ENCODE results near the gene INPP4B.

Gene INPP4B

DNA sequence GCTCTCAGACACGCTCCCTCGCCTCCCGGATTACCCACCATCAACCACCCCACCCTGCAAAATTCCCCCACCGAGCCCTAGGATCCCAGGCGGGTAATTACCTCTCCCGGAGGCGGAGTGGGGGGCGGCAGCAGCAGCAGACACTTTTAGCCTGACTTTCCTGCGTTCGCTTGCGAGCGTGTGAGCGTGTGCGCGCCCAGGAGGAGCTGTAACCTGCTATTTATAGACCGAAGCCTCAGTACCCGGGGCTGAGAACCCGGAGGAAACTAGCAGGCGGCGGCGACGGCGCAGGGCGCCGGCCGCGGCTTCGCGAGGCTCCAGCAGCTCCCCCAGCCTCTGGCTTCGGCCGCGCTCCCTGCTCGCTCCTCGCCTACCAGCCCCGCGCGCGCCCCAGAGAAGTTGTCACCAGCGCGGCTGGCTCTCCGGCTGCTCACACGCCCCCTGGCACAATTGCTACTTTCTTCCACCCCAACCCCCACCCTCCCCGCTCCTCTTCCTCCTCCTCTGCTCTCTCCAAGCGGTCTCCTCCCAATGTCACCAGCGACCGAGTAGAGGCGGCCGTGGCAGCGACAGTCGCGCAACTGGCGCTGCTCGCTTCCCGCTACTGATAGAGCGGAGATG, at the start of gene INPP4B:
INPP4B (minus strand) TSS at position 194 of the 621 bp plus-strand sequence.
- DNase-seq, result peak; percentile 51

DNA sequence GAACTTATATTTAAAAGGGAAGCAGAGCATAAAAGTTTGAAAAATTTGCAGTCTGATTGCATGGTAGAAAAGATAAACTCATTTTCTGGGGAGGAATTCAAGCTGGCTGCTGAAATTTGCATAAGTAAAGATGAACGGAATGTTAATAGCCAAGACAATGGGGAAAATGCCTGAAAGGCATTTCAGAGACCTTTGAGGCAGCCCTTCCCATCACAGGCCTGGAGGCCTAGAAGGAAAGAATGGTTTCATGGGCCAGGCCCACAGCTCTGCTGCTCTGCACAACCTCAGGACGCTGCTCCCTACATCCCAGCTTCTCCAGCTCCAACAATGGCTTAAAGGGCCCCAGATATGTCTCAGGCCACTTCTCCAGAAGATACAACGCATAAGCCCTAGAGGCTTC, 46.9 kb upstream of the INPP4B start:
- DNase-seq, result no peak

DNA sequence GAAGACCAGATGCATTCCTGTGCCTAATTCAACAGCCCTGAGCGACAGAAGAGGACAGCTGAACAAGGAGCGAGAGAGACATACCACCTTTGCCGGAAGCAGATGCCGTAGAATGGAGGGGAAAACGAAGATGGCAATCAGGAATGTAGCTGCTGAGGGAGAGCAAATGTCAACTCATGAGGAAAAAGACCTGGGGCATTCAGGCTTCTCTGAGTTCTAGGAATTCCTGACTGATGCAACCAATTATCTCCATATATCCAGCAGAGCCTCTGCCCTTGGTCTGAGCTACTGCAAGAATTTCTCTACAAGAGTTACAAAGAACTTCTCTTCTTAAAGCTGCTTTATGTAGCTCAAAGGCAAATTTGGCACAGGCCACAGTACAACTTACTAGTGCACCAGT, 40.5 kb upstream of the INPP4B start:
- DNase-seq, result no peak

DNA sequence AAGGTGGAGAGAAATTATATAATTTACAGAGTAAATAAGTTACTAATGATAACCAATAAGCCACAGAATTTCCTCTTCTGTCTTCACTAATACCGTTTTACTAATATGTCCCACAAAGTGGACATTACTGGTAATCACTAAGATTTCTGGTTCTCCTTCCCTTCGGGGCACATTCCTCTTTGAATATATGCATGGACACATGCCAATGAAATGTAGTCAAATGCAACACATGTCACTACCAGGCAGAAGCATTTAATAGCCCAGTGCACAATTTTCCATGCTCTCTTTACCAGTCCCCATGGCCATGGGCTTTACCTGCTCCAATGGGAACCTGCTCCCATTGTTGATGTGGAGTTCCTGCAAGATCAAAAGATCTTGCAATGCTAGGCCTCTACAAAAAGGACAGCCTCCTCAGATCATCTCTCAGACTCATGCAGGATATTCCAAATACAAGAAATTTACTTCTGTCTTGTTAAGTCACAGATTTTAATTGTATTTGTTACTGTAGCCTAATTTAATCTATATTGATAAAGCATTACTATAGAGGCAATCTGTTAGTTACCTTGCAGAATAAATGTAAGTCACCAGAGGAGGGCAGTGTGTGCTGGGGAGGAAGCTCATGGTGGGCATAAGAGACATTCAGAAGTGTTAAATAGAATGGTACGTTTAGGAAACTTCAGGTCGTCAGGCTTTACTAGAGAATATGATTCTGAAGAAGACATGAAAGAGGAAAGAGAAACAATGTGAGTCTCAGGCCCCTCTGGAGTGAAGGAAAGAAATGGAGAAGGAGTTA, 37.1 kb upstream of the INPP4B start:
- DNase-seq, result no peak

DNA sequence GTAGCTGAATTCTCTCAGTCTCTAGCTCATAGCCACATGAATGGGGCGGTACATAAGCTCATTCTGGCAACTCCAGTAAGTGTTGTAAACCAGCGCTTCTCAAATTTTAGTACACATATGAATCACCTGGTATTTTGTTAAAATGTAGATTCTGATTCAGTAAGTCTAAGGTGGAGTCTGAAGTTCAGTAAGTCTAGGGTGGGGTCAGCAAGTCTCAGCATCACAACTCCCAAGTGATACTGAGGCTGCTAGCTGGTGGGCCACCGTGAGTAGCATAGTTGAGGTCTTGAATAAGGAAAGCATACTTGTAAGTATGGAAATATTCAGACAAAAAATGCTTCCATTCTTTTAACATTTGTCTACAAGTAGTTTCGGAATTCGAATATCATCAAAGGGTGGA, 36.1 kb upstream of the INPP4B start:
- DNase-seq, result no peak

DNA sequence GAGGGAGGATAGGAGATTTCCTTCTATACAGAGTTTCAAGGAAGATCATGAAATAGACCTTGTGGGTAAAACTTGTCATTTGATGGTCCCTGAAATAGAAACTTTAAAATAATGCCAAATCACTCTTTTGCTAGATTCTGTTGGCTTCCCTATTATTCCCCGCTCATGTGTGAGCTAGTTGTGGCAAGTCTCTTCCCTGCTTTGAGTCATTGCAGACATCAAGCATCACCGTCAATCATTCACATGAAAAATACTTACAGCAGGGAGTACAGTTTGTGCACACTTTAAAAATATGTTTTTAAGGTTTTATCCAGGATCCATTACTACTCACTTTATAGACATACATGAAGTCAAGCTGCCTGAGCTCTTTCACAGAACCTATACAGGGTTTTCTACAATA, 35.2 kb upstream of the INPP4B start:
- no peak for DNase-seq

DNA sequence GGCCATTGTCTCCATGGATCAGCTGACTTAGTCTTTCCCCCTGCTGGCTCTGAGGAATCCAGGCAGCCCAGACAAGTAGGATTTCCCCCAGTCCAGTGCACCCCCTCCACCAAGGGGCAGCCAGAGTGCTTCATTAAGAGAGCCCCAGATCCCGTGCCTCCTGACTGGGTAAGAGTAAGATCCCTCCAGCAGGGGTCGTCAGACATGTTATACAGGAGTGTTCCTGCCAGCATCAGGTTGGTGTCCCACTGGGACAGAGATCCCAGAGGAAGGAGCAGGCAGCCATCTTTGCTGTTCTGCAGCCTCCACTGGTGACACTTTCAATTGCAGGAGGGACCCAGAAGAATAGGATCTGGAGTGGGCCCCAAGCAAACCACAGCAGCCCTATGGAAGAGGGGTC, 29.0 kb upstream of the INPP4B start:
- DNase-seq, result no peak

DNA sequence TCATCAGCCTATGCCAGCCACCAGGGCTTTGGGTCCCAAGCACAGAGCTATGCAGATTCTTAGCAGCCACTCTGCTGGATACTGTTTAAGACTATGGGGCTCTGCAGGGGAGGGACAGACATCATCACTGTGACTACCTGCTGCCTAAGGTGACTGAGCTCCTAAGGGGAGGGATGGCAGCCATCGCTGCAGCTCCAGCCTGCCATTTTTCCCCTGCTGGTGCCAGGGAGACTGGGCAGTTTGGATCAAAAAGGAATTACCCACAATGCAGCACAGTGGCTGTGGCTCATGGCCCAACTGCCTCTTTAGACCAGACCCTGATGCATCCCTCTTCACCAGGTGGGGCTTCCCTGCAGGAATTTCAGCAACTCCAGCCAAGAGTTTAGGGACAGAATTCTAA, 28.6 kb upstream of the INPP4B start:
- DNase-seq, result no peak

DNA sequence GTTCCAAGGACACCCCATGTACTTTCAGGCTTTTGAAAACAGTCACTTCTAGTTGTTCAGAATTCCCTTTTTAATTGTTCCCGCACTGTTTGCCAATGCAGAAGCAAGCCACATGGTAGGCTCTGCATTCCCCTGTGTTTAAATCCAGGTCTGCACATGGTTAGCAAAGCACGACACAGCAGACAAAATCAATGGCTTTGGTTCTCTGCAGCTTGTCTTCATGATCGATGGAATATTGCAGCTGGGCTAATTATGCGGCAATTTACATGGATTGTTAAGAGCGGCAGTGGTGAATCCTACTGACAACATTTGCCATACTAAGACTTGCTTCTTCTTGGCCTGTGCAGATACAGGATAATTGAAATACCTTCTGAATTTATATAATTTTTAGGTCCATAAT, 20.6 kb upstream of the INPP4B start:
- DNase-seq, result no peak

DNA sequence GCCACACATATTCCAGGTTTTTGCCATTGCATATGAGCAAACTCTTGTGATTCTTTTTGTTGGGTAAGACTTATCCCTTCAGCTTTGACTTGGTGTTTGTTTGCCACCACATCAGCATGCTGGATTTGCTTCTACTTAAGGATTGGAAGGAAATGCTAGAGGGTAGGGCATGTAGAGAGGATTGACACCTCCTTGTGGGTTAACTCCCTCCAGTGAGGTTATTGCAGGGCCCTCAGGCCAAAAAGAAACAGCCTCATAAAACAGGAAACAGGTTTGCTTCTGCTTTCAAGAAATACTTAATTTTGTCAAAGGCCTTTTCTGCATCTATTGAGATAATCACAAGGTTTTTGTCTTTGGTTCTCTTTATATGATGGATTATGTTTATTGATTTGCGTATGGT, 15.2 kb upstream of the INPP4B start:
- no peak for DNase-seq

DNA sequence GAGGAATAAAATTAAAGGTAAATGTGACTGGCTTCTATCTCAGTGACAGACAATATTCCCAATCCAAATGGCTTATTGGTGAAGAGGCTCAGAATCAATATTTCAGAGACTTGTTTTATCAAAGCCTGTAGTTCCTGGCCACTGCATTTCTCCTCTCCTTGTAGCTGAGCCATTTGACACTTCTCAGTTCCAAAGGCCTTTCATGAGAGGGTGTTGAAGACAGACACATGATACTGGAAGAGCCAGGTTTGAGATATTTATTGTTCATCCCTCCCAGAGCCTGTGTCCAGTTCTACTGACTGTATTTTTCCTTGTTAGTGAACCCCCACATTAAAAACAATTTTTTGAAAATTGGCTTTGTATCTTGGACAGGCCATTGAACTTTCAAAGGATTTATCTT, 12.9 kb upstream of the INPP4B start:
- no peak for DNase-seq

DNA sequence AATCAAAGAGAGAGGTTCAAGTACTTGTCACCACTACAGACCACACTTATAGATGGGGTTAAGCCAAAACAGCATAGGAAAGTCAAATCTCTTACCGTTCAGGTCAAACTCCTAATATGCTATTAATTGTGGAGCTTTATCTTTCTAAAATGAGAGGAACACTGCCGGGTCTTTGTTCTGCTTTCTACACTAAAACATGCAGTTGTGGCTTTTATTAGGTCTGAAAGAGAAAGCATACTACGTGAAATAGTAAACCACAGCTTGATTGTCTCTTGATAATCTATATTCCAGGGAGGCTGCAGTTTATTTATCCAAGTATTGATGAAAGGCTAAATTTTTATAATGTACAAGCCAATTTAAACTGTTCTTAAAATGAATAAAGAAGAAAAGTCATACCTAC, 12.3 kb upstream of the INPP4B start:
- no peak for DNase-seq

DNA sequence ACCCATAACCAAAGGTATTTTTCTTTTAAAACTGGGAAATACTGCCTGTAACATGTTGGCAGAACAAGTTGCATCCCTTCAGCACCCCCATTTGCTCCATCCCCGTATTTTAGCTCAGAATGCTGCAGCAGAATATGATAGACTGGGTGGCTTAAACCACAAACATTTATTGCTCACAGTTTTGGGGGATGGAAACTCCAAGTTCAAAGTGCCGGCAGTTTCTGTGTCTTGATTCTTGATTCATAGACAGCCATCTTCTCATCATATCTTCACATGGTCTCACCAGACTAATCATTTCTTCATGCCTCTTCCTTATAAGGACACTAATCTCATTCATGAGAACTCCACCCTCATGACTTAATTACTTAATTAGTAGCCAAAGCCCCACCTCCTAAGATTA, 10.5 kb upstream of the INPP4B start:
- no peak for DNase-seq

DNA sequence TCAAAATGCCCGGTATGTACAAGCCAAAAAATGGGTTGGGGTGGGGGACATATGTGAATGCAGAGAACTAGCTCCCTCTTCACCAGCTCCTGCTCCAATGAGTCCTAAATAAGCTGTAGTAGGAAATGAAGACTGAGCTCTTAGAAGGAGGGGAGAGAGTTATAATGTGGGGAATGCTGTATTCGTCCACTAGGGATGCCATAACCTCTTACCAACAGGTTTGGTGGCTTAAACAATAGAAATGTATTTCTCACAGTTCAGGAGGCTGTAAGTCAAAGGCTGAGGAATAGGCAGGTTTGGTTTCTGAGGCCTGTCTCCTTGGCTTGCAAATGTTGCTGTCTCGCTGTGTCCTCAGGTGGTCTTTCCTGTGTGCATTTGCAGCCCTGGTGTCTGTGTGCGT, 4.4 kb upstream of the INPP4B start:
- DNase-seq, result no peak

DNA sequence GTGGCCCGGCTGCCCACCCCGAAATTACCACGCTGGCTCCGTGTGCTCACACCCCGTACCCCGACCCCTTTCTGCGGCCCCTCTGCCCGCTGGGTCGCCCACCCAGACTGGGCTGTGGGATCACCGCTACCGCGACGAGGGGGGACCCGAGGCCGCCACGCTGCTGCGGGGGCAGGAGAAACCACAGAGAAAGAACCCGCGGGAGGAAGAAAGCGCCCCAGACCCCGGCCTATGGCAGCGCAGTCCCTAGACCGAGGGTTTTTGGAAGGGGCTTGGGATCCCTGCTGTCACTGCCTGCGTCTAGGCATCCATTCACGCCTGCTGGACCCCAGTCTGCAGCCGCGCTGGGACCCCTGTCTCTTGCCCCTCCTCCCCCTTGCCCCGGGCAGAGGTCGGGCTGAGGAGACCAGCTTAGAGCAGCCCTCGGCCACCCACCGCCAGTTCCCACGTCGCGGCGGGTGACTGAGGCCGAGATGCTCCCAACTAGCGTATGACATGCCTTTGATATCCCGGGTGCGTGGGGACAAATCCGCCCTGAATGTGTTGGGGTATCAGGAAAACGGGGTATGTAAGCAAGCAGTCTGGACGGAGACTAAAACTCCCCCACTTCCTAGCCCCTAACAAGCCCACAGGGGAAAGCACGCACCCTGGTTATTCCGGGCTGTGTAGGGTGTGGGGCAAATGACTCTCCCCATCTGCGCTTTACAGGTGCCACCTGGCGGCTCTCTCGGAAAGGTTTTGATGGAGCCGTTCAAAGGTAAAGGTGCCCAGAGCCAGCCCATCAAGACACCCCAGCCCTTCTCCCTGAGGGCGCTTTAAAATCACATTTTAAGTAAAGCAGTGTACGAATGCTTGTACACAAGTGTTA, 862 bp upstream of the INPP4B start:
- peak; percentile 78 for DNase-seq

DNA sequence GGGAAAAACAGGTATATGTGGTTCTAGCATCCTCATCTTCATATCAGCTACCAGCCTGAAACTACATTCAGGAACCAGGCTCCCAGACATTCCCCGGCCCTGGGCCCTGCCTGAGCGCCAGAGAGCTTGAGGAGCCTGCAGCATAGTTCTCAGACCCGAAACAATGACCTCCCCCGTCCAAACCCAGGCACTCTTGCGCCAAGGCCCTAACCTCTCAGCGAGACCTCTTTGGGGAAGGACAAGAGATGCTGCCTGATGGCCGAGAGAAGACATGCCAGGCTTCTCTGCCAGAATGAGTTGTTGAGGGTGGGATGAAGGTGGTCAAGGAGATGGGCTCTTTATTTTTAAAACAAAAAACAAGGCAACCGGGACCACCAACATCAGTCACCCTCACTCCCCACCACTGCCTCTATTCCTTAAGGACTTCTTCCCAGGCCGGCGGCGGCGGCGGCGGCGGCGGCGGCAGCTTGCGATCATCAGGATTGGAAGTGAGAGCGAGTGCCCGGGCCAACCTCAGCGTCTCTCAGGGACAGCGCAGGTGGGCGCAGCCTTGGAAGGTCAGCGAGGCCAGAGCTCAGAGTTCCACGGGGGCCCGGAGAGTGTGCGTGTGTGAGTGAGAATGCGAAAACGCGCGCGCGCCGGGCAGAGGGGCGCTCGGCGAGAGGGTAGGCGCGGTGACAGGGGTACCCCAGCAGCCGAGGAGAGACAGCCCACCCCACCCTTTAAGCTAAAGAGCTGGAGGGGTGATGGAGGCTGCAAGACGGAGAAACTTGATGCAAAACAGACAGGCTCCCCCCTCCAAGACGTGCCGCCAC, 601 bp downstream of the INPP4B start:
- no peak for DNase-seq

DNA sequence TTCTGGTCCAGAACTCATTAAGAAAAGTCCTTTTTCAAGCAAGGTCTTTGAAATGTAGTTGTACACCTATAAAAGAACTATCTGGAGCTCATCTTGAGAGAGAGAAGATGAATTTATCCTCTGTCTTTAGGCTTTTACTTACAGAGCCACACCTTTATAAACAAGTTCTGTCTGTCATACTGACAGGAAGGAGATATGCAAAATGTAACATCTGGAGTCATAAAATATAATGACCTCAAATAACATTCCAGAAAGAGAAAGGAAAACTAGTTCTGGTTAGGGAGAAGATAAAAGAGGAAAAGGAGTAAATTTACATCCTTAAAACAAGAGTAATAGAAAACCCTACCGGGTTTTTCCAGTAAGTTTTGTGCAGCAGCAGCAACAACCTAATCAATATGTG, 1.3 kb downstream of the INPP4B start:
- DNase-seq, result no peak

DNA sequence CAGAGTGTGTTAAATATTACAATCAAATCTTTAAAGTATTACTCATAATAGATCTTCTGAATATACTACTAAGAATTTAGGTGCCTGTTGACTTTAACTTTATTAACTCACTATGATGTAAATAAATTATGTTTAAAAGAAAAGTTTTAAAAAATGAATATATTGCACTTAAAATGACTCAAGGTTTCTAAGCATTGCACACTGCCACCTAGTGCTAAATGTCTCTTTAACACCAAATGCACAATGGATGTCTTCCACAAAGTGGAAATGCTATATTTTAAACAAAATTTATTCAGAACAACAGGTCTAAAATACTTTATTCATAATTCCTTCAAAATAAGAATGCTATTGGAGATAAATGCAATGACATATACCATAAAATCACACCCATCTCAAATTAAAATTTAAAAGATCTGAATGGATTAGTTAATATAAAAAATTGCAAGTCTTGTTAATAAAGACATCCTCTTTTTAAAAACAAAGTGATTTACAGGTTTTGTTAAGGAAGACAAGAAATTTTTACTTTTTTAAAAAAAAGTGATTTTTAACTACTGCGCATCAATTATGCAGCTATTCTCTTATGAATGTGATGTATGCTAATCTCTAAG, 5.5 kb downstream of the INPP4B start:
- peak; percentile 18 for DNase-seq

DNA sequence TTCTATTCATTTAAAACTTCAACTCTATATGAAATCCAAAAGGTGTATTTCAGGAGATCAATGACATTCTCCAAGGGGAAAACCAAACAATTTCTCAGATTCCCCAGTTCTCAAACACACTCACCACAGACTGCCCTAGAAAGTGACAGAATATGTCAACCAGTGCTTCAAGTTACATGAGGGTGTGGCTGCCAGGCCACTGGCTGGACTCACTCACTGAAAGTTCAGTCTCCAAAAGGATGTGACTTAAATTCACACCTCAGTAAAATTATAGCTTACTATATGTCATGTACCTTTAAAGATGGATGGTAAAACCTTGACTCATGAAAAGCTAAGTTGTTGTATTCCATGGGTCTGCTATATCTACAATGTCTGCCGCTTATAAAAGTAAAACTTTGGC, 7.3 kb downstream of the INPP4B start:
- no peak for DNase-seq

DNA sequence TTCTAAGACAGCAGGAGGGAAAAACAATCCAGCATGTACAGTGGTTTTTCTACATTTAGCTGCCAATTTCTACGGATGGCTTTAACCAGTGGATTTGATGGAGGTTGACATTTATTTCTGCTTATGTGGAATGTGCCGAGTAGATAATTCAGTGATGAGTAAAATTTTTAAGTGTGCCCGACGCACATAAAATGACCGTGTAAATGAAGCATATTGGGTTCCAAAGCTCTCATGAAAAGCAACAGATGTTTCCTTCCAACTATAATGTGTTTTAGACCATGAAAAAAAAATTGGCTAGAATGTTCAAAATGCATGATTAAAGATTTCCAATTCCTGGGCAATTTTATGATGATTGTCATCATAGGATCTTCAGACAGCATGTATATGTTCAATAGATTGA, 14.1 kb downstream of the INPP4B start:
- DNase-seq, result no peak

DNA sequence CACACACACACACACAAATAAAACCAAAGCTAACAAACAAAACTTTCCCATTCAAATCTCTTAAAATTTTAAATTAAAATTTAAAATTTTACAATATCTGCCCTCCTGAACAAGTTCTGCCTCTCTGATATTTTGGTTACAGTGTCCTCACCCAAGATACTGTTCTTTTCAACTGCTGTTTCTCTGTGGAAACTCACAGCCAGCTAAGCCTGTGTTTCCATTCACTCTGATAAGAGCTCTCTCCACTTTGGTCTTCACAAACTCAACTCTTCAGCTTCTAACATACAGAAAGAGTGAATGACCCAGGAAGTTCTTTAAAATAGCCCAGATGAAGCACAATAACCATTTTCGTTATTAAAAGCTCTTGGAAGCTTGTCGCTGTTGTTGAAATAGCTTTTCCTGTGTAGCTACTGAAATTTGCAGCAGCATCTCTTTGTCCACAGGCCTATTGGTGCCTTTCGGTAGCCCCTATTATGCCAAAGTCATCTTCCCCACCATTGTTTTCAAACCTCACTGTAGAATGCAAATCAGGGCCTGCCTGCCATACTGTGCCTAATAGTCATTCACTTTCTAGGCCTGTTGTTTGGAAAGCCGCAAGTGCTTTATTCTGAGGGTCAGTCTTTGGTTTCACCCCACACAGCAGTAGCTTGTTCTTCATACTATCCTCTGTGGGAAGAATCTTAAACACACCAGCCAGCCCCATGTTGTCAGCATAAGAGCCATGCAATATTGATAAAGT, 19.4 kb downstream of the INPP4B start:
- DNase-seq, result no peak

DNA sequence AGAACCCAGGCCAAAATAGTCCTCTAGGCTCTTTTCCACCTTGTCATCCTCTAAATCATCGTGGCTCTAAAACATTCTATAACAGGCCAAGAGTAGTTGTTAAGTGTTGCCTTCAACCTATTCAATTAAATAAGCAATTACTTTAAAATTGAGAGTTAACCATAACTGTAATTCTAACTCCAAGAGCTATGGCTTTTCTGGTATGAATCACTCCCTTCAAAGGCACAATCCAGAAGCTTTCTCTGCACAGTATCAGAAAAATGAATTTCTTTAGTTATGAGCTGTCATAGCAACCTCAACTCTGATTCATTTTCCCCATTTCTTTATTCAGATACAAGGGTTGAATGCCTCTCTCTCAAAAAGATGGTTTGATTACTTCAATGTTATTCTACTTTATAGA, 21.7 kb downstream of the INPP4B start:
- DNase-seq, result no peak

Measured in CD4-positive, alpha-beta T cell treated with Interleukin-6 for 4 hours (primary cell).